ENCODE measurements around the gene PAXX.

GRCh38 chr9:136963341-136963740 lies 28.9 kb upstream of the PAXX start:
- TF ChIP-seq CTCF (IDR thresholded peaks at IDR 0.05) = no peak
- TF ChIP-seq POLR2A (IDR thresholded peaks at IDR 0.05) = no peak

All from tibial nerve (tissue), 3 donors.